ENCODE data around the gene IL18R1. TPM values are rescaled to one million over a fixed set of nuclear protein-coding genes. Genes with fewer than 3 reads are reported as not detected.

Gene IL18R1
- total and polyA plus RNA-seq, 9 of the 15 experiments (the other 6 are each of a cell fraction or from before 2014, with no cell fraction given): 0.55 to 10.0 (median 2.5) TPM

- TF ChIP-seq TCF3 (CRISPR knock-in tag; IDR thresholded peaks at IDR 0.05) (peak; percentile 79), NFIC (IDR thresholded peaks at IDR 0.05) (peak; percentile 86), NBN (IDR thresholded peaks at IDR 0.05; ENCODE audit: low read depth) (peak; percentile 68; the same call in 1 of the 2 replicates), PRDM10 (IDR thresholded peaks at IDR 0.05; ENCODE audit: partially characterized antibody) (peak; percentile 45), GTF2E2 (tag; IDR thresholded peaks at IDR 0.05) (0 out of 2 replicates have a peak, but pooled peaks have one; percentile 37), BCL6 (CRISPR knock-in tag; IDR thresholded peaks at IDR 0.05) (no peak), TAL1 (IDR thresholded peaks at IDR 0.05) (peak; percentile 78), CREB3 (tag; conservative IDR thresholded peaks at IDR 0.05; ENCODE audit: low read depth) (no peak), OTX1 (CRISPR knock-in tag; IDR thresholded peaks at IDR 0.05) (0 out of 2 replicates have a peak, but pooled peaks have one; percentile 60), ZNF561 (CRISPR knock-in tag; conservative IDR thresholded peaks at IDR 0.05) (no peak), ZNF584 (CRISPR knock-in tag; IDR thresholded peaks at IDR 0.05; ENCODE audit: low read depth) (peak; percentile 74; the same call in 1 of the 2 replicates), MNT (conservative IDR thresholded peaks at IDR 0.05) (peak in 1 of 2 experiments; percentile 57; a peak in 2 of 4 replicates), ZNF512 (tag; IDR thresholded peaks at IDR 0.05) (no peak), ZZZ3 (IDR thresholded peaks at IDR 0.05) (no peak), ZNF143 (CRISPR knock-in tag; IDR thresholded peaks at IDR 0.05) (no peak), ZNF24 (IDR thresholded peaks at IDR 0.05) (peak; percentile 31; the same call in 1 of the 2 replicates), LEF1 (IDR thresholded peaks at IDR 0.05) (no peak), TOE1 (IDR thresholded peaks at IDR 0.05; ENCODE audit: borderline replicate concordance) (peak; percentile 67; the same call in 1 of the 2 replicates), TOE1 (CRISPR knock-in tag; IDR thresholded peaks at IDR 0.05; ENCODE audit: borderline replicate concordance, low read depth) (no peak), KLF13 (tag; IDR thresholded peaks at IDR 0.05; ENCODE audit: borderline replicate concordance, low read depth) (peak; percentile 21; the same call in 1 of the 2 replicates)
Observed at GRCh38 chr2:102421890-102422759, 66.5 kb downstream of the IL18R1 start (continued).

All from K562 (cell line).